HepG2 (cell line): Measurements from ENCODE around the gene TAF12. TPM values are rescaled to one million over a fixed set of nuclear protein-coding genes. Genes with fewer than 3 reads are reported as not detected.

Experiments used
- ATF2 ChIP-seq: sonication (generic); formaldehyde crosslinking; IDR thresholded peaks from 2 replicates; pipeline ENCODE4 v1.4.0; 2020; ENCODE audit warnings: missing genetic modification reagents
- HOMEZ ChIP-seq: IDR thresholded peaks from 2 replicates; pipeline ENCODE4 v1.6.1; 2016; ENCODE audit warnings: low read depth
- TEAD2 ChIP-seq: sonication (generic); formaldehyde crosslinking; IDR thresholded peaks from 2 replicates; pipeline ENCODE4 v1.9.0; 2021; ENCODE audit warnings: missing genetic modification reagents
- YEATS4 ChIP-seq: sonication (generic); formaldehyde crosslinking; IDR thresholded peaks from 2 replicates; pipeline ENCODE4 v1.4.0; 2020; ENCODE audit warnings: missing genetic modification reagents, borderline replicate concordance
- ZBTB4 ChIP-seq: sonication (generic); formaldehyde crosslinking; IDR thresholded peaks from 2 replicates; pipeline ENCODE4 v1.4.0; 2020; ENCODE audit warnings: missing genetic modification reagents, mild to moderate bottlenecking, borderline replicate concordance
- ZIK1 ChIP-seq: sonication (generic); formaldehyde crosslinking; IDR thresholded peaks from 2 replicates; pipeline ENCODE4 v1.5.0; 2020; ENCODE audit warnings: mild to moderate bottlenecking, low read depth, missing genetic modification reagents, borderline replicate concordance
- ZNF30 ChIP-seq: sonication (generic); formaldehyde crosslinking; IDR thresholded peaks from 2 replicates; pipeline ENCODE4 v1.5.0; 2020; ENCODE audit warnings: mild to moderate bottlenecking, missing genetic modification reagents
- ZNF646 ChIP-seq: sonication (generic); formaldehyde crosslinking; IDR thresholded peaks from 2 replicates; pipeline ENCODE4 v1.9.0; 2021; ENCODE audit warnings: mild to moderate bottlenecking, missing genetic modification reagents
- ZNF772 ChIP-seq: sonication (generic); formaldehyde crosslinking; IDR thresholded peaks from 2 replicates; pipeline ENCODE4 v1.5.0; 2020; ENCODE audit warnings: mild to moderate bottlenecking, missing genetic modification reagents
- ZNF839 ChIP-seq: sonication (generic); formaldehyde crosslinking; IDR thresholded peaks from 2 replicates; pipeline ENCODE4 v1.4.0; 2020; ENCODE audit warnings: missing genetic modification reagents, mild to moderate bottlenecking, borderline replicate concordance
- polyA plus RNA-seq, 8 experiments: library from polyadenylated mRNA; depleted of rRNA in 3 of 8; stranded (reverse) in 7 of 8; unstranded in 1 of 8; fragments of >200 nt; fragmentation: Illumina TruSeq in 4 of 8; extraction: Trizol in 4 of 8; gene quantifications; 2 replicates each; pipeline versions ENCODE4 v1.2.1 to v1.2.3, GENCODE V29; 2011 to 2016; ENCODE audit warnings: low read depth in 4 of 8, missing spikeins in 1 of 8, mixed read lengths in 1 of 8; ENCODE audit not compliant: insufficient read depth in 1 of 8
- total RNA-seq, 5 experiments: library from RNA; depleted of rRNA; stranded (reverse); fragments of >200 nt; fragmentation: Illumina TruSeq; extraction: Trizol; gene quantifications; 2 replicates each; pipeline ENCODE4 v1.2.3, GENCODE V29; 2016; ENCODE audit warnings: low read depth in 1 of 5
- TF ChIP-seq, protein P1 (sequence below): sonication (generic); formaldehyde crosslinking; IDR thresholded peaks from 2 replicates; pipeline ENCODE4 v1.4.0; 2020; ENCODE audit warnings: missing genetic modification reagents

TAF12 gene
- total and polyA plus RNA-seq, 2 of the 13 experiments (the other 11 are each of a cell fraction or from before 2014, with no cell fraction given) = 16.3 to 17.1 TPM

DNA sequence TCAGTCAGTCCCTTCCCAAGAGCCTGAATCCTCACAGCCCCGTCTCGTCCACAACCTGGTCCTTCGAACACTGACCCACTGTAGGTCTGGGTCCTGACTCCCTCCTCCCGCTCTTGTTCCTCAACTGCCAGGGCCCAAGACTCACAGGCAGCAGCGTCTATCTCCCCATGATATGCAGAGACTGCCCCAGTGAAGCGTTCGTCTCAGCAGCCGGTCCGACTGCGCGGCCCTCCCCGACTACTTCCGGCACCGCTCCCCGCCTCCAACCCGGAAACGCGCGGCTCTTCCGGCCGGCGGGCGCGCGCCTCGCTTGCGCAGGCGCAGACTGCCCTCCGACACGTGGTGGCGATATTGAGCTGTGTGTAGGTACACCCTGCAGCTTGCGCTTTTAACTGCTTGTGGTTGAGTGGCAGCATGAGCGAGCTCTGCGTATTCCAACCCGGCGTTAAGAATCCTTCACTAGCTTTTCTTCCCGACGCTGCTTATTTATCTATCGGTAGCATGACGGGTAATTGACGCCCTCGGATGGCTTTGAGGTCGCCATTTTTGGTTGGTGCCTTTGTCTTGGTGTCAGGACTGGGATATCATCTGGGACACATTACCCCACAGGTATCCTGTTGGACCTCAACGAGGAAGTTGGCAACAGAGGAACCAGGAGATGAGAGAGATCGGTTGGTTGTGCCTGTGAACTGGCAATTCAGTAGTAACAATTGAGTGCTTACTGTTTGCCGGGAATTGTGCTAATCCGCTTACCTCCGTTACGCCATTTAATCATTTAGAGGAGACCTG lies at the start of gene TAF12 (continued):
- TF ChIP-seq, protein P1, sequence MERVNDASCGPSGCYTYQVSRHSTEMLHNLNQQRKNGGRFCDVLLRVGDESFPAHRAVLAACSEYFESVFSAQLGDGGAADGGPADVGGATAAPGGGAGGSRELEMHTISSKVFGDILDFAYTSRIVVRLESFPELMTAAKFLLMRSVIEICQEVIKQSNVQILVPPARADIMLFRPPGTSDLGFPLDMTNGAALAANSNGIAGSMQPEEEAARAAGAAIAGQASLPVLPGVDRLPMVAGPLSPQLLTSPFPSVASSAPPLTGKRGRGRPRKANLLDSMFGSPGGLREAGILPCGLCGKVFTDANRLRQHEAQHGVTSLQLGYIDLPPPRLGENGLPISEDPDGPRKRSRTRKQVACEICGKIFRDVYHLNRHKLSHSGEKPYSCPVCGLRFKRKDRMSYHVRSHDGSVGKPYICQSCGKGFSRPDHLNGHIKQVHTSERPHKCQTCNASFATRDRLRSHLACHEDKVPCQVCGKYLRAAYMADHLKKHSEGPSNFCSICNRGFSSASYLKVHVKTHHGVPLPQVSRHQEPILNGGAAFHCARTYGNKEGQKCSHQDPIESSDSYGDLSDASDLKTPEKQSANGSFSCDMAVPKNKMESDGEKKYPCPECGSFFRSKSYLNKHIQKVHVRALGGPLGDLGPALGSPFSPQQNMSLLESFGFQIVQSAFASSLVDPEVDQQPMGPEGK = peak; percentile 59; the same call in 1 of the 2 replicates
- TF ChIP-seq HOMEZ (CRISPR knock-in tag) = 0 out of 2 replicates have a peak, but pooled peaks have one; percentile 25
- peak; percentile 22; the same call in 1 of the 2 replicates for TF ChIP-seq ZNF646 (CRISPR knock-in tag)
- TF ChIP-seq TEAD2 (CRISPR knock-in tag) = no peak
- TF ChIP-seq ATF2 (CRISPR knock-in tag) = peak; percentile 78
- no peak; the same call in 1 of the 2 replicates for TF ChIP-seq ZNF839 (CRISPR knock-in tag)
- peak; percentile 92 for TF ChIP-seq YEATS4 (CRISPR knock-in tag)
- TF ChIP-seq ZNF772 (CRISPR knock-in tag) = peak; percentile 87
- peak; percentile 73; the same call in 1 of the 2 replicates for TF ChIP-seq ZBTB4 (CRISPR knock-in tag)
- TF ChIP-seq ZIK1 (CRISPR knock-in tag) = peak; percentile 45; the same call in 1 of the 2 replicates
- TF ChIP-seq ZNF30 (CRISPR knock-in tag) = no peak
